C4-2B (cell line): ENCODE measurements around the gene ANKRD55.
"Not testable (repeated sequence)": the region's sequence is repeated elsewhere in the genome, so short reads cannot be mapped to it uniquely, and the experiment has no call there.

Experiments
- H3K27ac ChIP-seq: fragments of 450-650 bp; 2 replicates; pipeline ENCODE4 v1.5.1; 2017
- ZFX ChIP-seq: fragments of 450-650 bp; IDR thresholded peaks from 2 replicates; pipeline ENCODE4 v1.6.1; 2017
- TF ChIP-seq, protein P1 (sequence below): fragments of 450-650 bp; conservative IDR thresholded peaks from 2 replicates; pipeline ENCODE4 v1.5.1; 2017; ENCODE audit warnings: mild to moderate bottlenecking

The ANKRD55 gene

DNA sequence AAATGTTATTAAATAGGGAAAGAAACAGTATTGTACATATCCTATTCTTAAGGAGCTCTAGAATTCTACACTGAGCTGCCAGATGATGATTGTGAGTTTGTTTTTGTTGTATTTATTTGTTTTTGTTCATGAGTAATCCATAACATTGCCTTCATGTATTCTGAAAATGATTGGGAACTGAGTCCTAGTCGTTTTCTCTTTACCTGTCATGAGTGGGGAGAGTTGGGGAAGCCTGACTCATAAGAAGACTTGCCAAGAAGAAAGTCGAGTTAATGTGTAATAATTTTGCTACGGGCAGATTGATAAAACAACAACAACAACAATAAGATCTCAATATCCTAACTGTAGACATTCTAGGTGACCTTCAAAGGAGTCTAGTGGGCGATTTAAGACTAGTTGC lies 103.8 kb downstream of the ANKRD55 start:
- no peak overlapping the region for H3K27ac ChIP-seq
- TF ChIP-seq ZFX = no peak
- TF ChIP-seq, protein P1, sequence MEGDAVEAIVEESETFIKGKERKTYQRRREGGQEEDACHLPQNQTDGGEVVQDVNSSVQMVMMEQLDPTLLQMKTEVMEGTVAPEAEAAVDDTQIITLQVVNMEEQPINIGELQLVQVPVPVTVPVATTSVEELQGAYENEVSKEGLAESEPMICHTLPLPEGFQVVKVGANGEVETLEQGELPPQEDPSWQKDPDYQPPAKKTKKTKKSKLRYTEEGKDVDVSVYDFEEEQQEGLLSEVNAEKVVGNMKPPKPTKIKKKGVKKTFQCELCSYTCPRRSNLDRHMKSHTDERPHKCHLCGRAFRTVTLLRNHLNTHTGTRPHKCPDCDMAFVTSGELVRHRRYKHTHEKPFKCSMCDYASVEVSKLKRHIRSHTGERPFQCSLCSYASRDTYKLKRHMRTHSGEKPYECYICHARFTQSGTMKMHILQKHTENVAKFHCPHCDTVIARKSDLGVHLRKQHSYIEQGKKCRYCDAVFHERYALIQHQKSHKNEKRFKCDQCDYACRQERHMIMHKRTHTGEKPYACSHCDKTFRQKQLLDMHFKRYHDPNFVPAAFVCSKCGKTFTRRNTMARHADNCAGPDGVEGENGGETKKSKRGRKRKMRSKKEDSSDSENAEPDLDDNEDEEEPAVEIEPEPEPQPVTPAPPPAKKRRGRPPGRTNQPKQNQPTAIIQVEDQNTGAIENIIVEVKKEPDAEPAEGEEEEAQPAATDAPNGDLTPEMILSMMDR = no peak

- TF ChIP-seq, protein P1 = no peak
- no peak for TF ChIP-seq ZFX
Measured at GRCh38 chr5:56128113-56128512, 105.0 kb downstream of the ANKRD55 start.

DNA sequence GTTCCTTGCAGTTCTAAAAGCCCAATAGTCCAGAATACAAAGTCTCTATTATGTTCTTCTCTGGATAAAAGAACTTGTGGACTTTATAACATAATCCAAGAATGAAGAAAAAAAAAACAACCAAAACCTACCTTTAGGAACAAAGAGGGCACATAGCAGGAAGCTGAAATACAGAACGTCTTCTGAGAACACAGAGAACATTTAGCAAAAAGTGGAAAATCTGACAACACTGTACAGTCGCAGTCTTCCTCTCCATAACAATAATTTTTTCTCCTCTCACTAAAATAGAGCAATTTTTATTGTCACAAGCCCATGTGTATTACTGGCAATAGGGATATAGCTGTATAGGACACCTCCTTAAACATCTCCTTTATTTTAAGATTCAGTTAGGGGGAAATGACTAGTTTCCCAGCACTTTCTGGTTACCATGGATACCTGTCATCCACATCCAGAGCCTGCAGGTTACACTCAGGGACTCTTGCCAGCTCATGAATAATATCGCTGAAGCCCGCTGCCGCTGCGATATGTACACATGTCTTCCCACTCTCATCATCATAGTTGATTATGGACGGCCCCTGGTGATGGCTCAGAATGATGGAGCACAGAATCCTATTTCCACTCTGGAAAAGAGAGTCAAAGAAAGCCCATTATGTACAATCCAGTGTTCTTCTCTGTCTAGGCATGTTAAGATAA lies 106.5 kb downstream of the ANKRD55 start:
- no peak overlapping the region for H3K27ac ChIP-seq
- TF ChIP-seq, protein P1 = no peak

More at GRCh38 chr5:56128113-56128512, 105.0 kb downstream of the ANKRD55 start:
- H3K27ac ChIP-seq = no peak overlapping the region

GRCh38 chr5:56123531-56124243 lies 109.4 kb downstream of the ANKRD55 start:
- no peak overlapping the region for H3K27ac ChIP-seq
- no peak for TF ChIP-seq ZFX
- TF ChIP-seq, protein P1 = no peak

DNA sequence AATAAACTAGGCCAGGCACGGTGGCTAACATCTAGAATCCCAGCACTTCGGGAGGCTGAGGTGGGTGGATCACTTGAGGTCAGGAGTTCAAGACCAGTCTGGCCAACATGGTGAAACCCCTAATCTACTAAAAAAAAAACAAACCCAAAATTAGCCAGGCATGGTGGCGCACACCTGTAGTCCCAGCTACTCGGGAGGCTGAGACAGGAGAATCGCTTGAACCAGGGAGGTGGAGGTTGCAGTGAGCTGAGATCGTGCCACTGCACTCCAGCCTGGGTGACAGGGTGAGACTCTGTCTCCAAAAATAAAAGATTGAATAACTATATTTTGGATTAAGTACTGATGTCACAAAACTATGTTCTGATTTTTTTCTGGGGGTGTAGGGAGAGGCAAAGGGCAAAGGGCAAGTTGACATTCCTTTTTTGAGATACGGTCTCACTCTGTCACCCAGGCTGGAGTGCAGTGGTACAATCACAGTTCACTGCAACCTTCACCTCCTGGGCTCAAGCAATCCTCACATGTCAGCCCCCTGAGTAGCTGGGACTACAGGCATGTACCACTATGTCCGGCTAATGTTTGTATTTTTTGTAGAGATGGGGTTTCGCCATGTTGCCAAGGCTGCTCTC lies 110.7 kb downstream of the ANKRD55 start:
- not testable (repeated sequence) for H3K27ac ChIP-seq

DNA sequence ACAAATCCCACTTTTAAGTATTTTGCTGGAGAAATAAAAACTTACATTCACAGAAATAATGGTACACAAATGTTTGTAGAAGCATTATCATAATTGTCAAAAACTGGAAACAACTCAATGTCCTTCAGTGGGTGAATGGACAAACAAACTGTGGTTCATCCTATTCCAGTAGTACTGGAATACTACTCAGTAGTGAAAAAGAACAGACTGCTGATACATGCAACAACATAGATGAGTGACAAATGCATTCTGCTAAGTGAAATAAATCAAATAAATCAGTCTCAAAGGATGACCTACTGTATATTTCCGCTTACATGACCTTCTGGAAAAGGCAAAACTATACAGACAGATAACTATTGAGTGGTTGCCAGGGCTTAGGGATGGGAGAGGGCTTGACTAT lies 114.1 kb downstream of the ANKRD55 start:
- TF ChIP-seq, protein P1 = no peak
- no peak for TF ChIP-seq ZFX
- H3K27ac ChIP-seq = no peak overlapping the region

DNA sequence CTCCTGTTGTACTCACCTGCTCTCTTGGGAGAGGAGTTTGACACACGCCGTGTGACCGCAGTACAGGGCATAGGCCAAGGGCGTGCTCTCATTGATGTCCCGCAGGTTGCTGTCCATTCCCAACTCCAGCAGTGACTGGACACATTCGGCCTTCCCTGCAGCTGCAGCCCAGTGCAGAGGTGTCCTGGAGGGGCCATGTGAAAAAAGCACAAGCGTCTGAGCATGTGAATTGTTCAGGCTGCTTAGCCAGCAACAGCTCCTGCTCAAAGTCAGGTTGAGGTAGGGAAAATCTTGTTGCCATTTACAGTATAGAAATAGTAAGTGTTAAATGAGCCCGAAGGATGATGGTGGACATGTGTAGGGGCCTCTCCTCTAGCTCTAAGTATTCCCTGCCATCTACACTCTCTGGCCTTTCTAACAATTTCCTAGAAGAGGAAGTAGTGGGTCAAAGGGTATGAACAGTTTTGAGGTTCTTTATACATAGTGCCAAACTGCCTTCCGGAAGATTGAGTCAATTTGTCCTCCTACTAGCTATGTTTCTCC lies 116.5 kb downstream of the ANKRD55 start:
- no peak overlapping the region for H3K27ac ChIP-seq
- TF ChIP-seq, protein P1 = no peak
- no peak for TF ChIP-seq ZFX
